SK-N-SH (cell line): Measurements from ENCODE around the gene MEIS2. TPM values are rescaled to one million over a fixed set of nuclear protein-coding genes. Genes with fewer than 3 reads are reported as not detected.
A peak's percentile ranks its signal among the peaks of the same experiment; 100 is the strongest.

ENCODE experiments used
- CTCF ChIA-PET: fragments of 300-600, 350-600 bp; formaldehyde crosslinking; extraction: SDS; loops from one replicate; lab custom pipeline; 2021; lab: Yijun Ruan, JAX
- POLR2A ChIA-PET: fragments of 350-600 bp; sonication (Branson Sonifier 250); formaldehyde crosslinking; extraction: SDS; loops from one replicate; lab custom pipeline; 2020; ENCODE audit warnings: antibody characterized with exemption, inconsistent platforms; lab: Yijun Ruan, JAX
- DNase-seq: peaks from one replicate; pipeline ENCODE4 v3.0.0; 2012
- H2AFZ ChIP-seq: fragments of 200-600 bp; sonication (generic); 2 replicates; pipeline ENCODE4 v1.8.1; 2016; ENCODE audit warnings: antibody characterized with exemption, mild to moderate bottlenecking, low read depth
- H3F3A ChIP-seq: fragments of 200-600 bp; sonication (generic); replicated peaks from 2 replicates; pipeline ENCODE3; 2016; ENCODE audit warnings: antibody characterized with exemption, mild to moderate bottlenecking; ENCODE audit not compliant: insufficient read depth
- H3K27ac ChIP-seq, 2 experiments: fragments of 200-500 bp in 1 of 2; fragments of 200-600 bp in 1 of 2; sonication (Bioruptor generic) in 1 of 2; sonication (generic), shearing (Covaris generic) in 1 of 2; 2 replicates each; pipeline versions ENCODE4 v1.5.1 to v1.6.1; 2014 to 2016; ENCODE audit warnings: low read depth in 2 of 2, inconsistent platforms in 1 of 2, low read length in 1 of 2, mild to moderate bottlenecking in 1 of 2, mixed read lengths in 1 of 2
- H3K27me3 ChIP-seq: fragments of 200-600 bp; sonication (generic), shearing (Covaris generic); 2 replicates; pipeline ENCODE4 v1.6.1; 2016; ENCODE audit warnings: mixed run types; ENCODE audit not compliant: insufficient read depth
- H3K36me3 ChIP-seq, 2 experiments: fragments of 200-500 bp in 1 of 2; fragments of 200-600 bp in 1 of 2; sonication (Bioruptor generic) in 1 of 2; sonication (generic) in 1 of 2; replicated peaks in 1 of 2; 2 replicates each; pipeline versions ENCODE3 to v1.5.1; 2014 to 2016; ENCODE audit warnings: low read length in 1 of 2, mild to moderate bottlenecking in 1 of 2; ENCODE audit not compliant: insufficient read depth in 2 of 2, control insufficient read depth in 1 of 2
- H3K4me1 ChIP-seq, 2 experiments: fragments of 200-500 bp in 1 of 2; fragments of 200-600 bp in 1 of 2; sonication (Bioruptor generic) in 1 of 2; sonication (generic), shearing (Covaris generic) in 1 of 2; 2 replicates each; pipeline versions ENCODE4 v1.5.1 to v1.6.1; 2014 to 2016; ENCODE audit warnings: low read depth in 1 of 2, low read length in 1 of 2, mixed run types in 1 of 2; ENCODE audit not compliant: insufficient read depth in 2 of 2, control insufficient read depth in 1 of 2
- H3K4me2 ChIP-seq: fragments of 200-600 bp; sonication (generic), shearing (Covaris generic); 2 replicates; pipeline ENCODE4 v1.6.1; 2017; ENCODE audit warnings: mixed run types
- H3K4me3 ChIP-seq, 2 experiments: fragments of 200-500 bp in 1 of 2; fragments of 200-600 bp in 1 of 2; sonication (Bioruptor generic) in 1 of 2; sonication (generic), shearing (Covaris generic) in 1 of 2; 2 replicates each; pipeline versions ENCODE4 v1.5.1 to v1.8.1; 2014 to 2016; ENCODE audit warnings: low read depth in 2 of 2, inconsistent platforms in 1 of 2, low read length in 1 of 2, mild to moderate bottlenecking in 1 of 2, mixed read lengths in 1 of 2, moderate library complexity in 1 of 2
- H3K79me2 ChIP-seq: fragments of 200-600 bp; sonication (generic); 2 replicates; pipeline ENCODE4 v1.8.1; 2017; ENCODE audit warnings: mild to moderate bottlenecking; ENCODE audit not compliant: insufficient read depth
- H3K9ac ChIP-seq: fragments of 200-600 bp; sonication (generic); 2 replicates; pipeline ENCODE4 v1.6.1; 2017; ENCODE audit warnings: mixed run types
- H3K9me2 ChIP-seq: fragments of 200-600 bp; sonication (generic); 2 replicates; pipeline ENCODE4 v1.6.1; 2017; ENCODE audit warnings: mixed run types
- H3K9me3 ChIP-seq: fragments of 200-600 bp; sonication (generic); 2 replicates; pipeline ENCODE4 v1.6.1; 2017; ENCODE audit warnings: mixed run types, mild to moderate bottlenecking, moderate library complexity
- H4K20me1 ChIP-seq: fragments of 200-600 bp; sonication (generic); 2 replicates; pipeline ENCODE4 v1.6.1; 2017; ENCODE audit warnings: mild to moderate bottlenecking, mixed run types; ENCODE audit not compliant: insufficient read depth
- FOXM1 ChIP-seq: IDR thresholded peaks from 2 replicates; pipeline ENCODE4 v1.4.0; 2012; ENCODE audit warnings: low read depth, mild to moderate bottlenecking
- NRF1 ChIP-seq: IDR thresholded peaks from 2 replicates; pipeline ENCODE4 v1.6.1; 2012; ENCODE audit warnings: low read depth, mild to moderate bottlenecking, low read length
- PBX3 ChIP-seq: IDR thresholded peaks from 2 replicates; pipeline ENCODE4; 2012
- POLR2AphosphoS5 ChIP-seq: IDR thresholded peaks from 2 replicates; pipeline ENCODE4 v1.6.1; 2012; ENCODE audit warnings: low read depth, low read length
- RAD21 ChIP-seq: IDR thresholded peaks from 2 replicates; pipeline ENCODE4 v1.6.1; 2012; ENCODE audit warnings: mild to moderate bottlenecking, low read length
- REST ChIP-seq: IDR thresholded peaks from 2 replicates; pipeline ENCODE4 v1.6.1; 2012; ENCODE audit warnings: mild to moderate bottlenecking, low read depth, low read length, moderate library complexity
- SMC3 ChIP-seq: IDR thresholded peaks from 2 replicates; pipeline ENCODE4 v1.6.1; 2012; ENCODE audit warnings: low read depth, low read length, improper control_type of control experiment
- TEAD4 ChIP-seq: IDR thresholded peaks from 2 replicates; pipeline ENCODE4 v1.4.0; 2012; ENCODE audit warnings: mild to moderate bottlenecking, borderline replicate concordance; ENCODE audit not compliant: insufficient read depth
- YY1 ChIP-seq: IDR thresholded peaks from 2 replicates; pipeline ENCODE4 v1.4.0; 2012; ENCODE audit warnings: low read depth, mild to moderate bottlenecking
- WGBS: methylation state at CpG from one replicate; pipeline ENCODE4 v1.1.6; 2017; ENCODE audit warnings: low lambda C conversion rate; 5-methylcytosine and 5-hydroxymethylcytosine counted together
- polyA plus RNA-seq, 3 experiments: library from polyadenylated mRNA; depleted of rRNA; stranded (reverse); fragments of >200 nt; gene quantifications; 2 replicates each; pipeline ENCODE4 v1.2.3, GENCODE V29; 2012
- TF ChIP-seq, protein P1 (sequence below): IDR thresholded peaks from 2 replicates; pipeline ENCODE4 v1.4.0; 2012; ENCODE audit warnings: low read depth

The MEIS2 gene
- polyA plus RNA-seq, 1 of the 3 experiments (the other 2 are of a cell fraction) = 146 TPM

GRCh38 chr15:36884936-36885635 lies 215.3 kb downstream of the MEIS2 start:
- Histone ChIP-seq H3K4me3 (no peak overlapping the region), H3K4me1 (peaks cover 0 to 17% of the 10 kb centered on the region in 2 experiments; a peak in 2 of 4 replicates), H3K27ac (peak overlapping the region; percentile 1 to 43; a peak in 3 of 4 replicates), H3F3A (peaks cover 21% of the 10 kb centered on the region), H3K4me2 (no peak overlapping the region), H3K9me3 (no peaks in the 10 kb centered on the region), H3K9me2 (no peaks in the 10 kb centered on the region), H3K9ac (no peak overlapping the region), H3K27me3 (no peaks in the 10 kb centered on the region), H3K79me2 (0 out of 2 replicates have a peak, but pooled peaks cover 6% of the 10 kb centered on the region), H4K20me1 (no peaks in the 10 kb centered on the region), H3K36me3 (peaks cover 11 to 20% of the 10 kb centered on the region in 2 experiments), H2AFZ (no peak overlapping the region)
- TF ChIP-seq REST (no peak), POLR2AphosphoS5 (peak; percentile 12; the same call in 1 of the 2 replicates)
- ChIA-PET CTCF (interaction anchor here (0.7 to 1.7 kb wide), 2 partner anchors 995 to 1023 kb away, joined by 3 to 16 read pairs; no protein-coding TSS in a partner anchor), POLR2A (interaction anchor here (1.1 kb wide), 1 partner anchor 226 kb away, joined by 3 read pairs; no protein-coding TSS in a partner anchor)
- WGBS = 90% methylated on average over 7 of the region's 7 CpGs
- DNase-seq = no peak

- peak overlapping the region; percentile 1 to 68; a peak in 3 of 4 replicates for H3K27ac ChIP-seq
- no peak for TF ChIP-seq PBX3
- no peak for TF ChIP-seq TEAD4
- no peak for TF ChIP-seq SMC3
- no peak for TF ChIP-seq FOXM1
- TF ChIP-seq NRF1 = no peak
- TF ChIP-seq, protein P1, sequence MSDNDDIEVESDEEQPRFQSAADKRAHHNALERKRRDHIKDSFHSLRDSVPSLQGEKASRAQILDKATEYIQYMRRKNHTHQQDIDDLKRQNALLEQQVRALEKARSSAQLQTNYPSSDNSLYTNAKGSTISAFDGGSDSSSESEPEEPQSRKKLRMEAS = no peak
- TF ChIP-seq RAD21 = no peak
- no peak for TF ChIP-seq YY1
- no peak overlapping the region for H3K4me2 ChIP-seq
- no peak overlapping the region for H3K9ac ChIP-seq
- whole genome bisulfite sequencing = 28% methylated on average over 3 of the region's 3 CpGs
- ChIA-PET CTCF (interaction anchor here (0.7 to 2.3 kb wide), 8 partner anchors 10 to 1596 kb away, joined by 3 to 20 read pairs (median 4); no protein-coding TSS in a partner anchor), POLR2A (interaction anchor here (0.7 to 1.1 kb wide), 3 partner anchors 220 to 996 kb away, joined by 3 read pairs; no protein-coding TSS in a partner anchor)
- no peaks in the 10 kb centered on the region for H4K20me1 ChIP-seq
- no peak overlapping the region for H3K4me3 ChIP-seq
- H2AFZ ChIP-seq = no peak overlapping the region
- peaks cover 5 to 14% of the 10 kb centered on the region in 2 experiments for H3K36me3 ChIP-seq
- 0 out of 2 replicates have a peak, but pooled peaks cover under 1% of the 10 kb centered on the region for H3K79me2 ChIP-seq
- H3K9me3 ChIP-seq = no peaks in the 10 kb centered on the region
- H3F3A ChIP-seq = peaks cover 20% of the 10 kb centered on the region
- no peak for DNase-seq
- peaks cover 0 to 17% of the 10 kb centered on the region in 2 experiments; a peak in 2 of 4 replicates for H3K4me1 ChIP-seq
- no peaks in the 10 kb centered on the region for H3K9me2 ChIP-seq
- H3K27me3 ChIP-seq = no peaks in the 10 kb centered on the region
Observed at GRCh38 chr15:36884518-36884875, 215.9 kb downstream of the MEIS2 start.
